Right lobe of liver (tissue), 4 donors: ENCODE results near the gene CTTNBP2.

Experiments used
- CTCF ChIP-seq, 4 donors: fragments of 200-600 bp in 3 of 4; fragments of 450-650 bp in 1 of 4; IDR thresholded peaks; one replicate each; pipeline versions ENCODE4 v1.5.1 to v1.8.0; 2016 to 2022; ENCODE audit warnings: antibody characterized with exemption in 4 of 4, mild to moderate bottlenecking in 2 of 4
- POLR2A ChIP-seq: fragments of 450-650 bp; IDR thresholded peaks from one replicate; pipeline ENCODE4 v1.6.1; 2017; ENCODE audit warnings: antibody characterized with exemption, mild to moderate bottlenecking
- donor health status: DM: no; HTN: no; CAD: no.
- donor health status: DM: no; HTN: no; CAD: no.
- donor health status: DM: no; HTN: yes; CAD: no.

GRCh38 chr7:117672453-117672852 lies 200.8 kb downstream of the CTTNBP2 start:
- no peak for TF ChIP-seq CTCF (IDR thresholded peaks at IDR 0.05)
- no peak for TF ChIP-seq POLR2A
